ENCODE results near the gene EDRF1. TPM values are rescaled to one million over a fixed set of nuclear protein-coding genes. Genes with fewer than 3 reads are reported as not detected.
"Not testable (repeated sequence)": the region's sequence is repeated elsewhere in the genome, so short reads cannot be mapped to it uniquely, and the experiment has no call there.

The EDRF1 gene
- total RNA-seq, 4 donors from 2014 or later: 7.8 to 22.1 (median 15.8) TPM

GRCh38 chr10:125707541-125708468 is 11.7 kb upstream of the EDRF1 start:
- H3K9me3 ChIP-seq: peaks cover 0 to 7% (median 0%) of the 10 kb centered on the region in 3 donors
- WGBS, 2 donors (ENCODE audit: low coverage in 1 of 2): 44 to 66% methylated on average over 6 of the region's 6 CpGs
- H3K27ac ChIP-seq: no peak overlapping the region
- no peaks in the 10 kb centered on the region for H3K27me3 ChIP-seq
- ATAC-seq: no peak
- peaks cover 0 to 4% of the 10 kb centered on the region in 2 donors for H3K36me3 ChIP-seq
- TF ChIP-seq CTCF (IDR thresholded peaks at IDR 0.05) (no peak), POLR2AphosphoS5 (IDR thresholded peaks at IDR 0.05) (no peak), EP300 (IDR thresholded peaks at IDR 0.05) (no peak), POLR2A (IDR thresholded peaks at IDR 0.05) (no peak)
- H3K4me1 ChIP-seq: peaks cover 0 to 17% (median 0%) of the 10 kb centered on the region in 3 donors
- H3K4me3 ChIP-seq: no peak overlapping the region

GRCh38 chr10:125708971-125709503 is 10.5 kb upstream of the EDRF1 start:
- no peak overlapping the region for H3K4me3 ChIP-seq
- 51 to 70% methylated on average over 5 of the region's 5 CpGs for WGBS, 2 donors (ENCODE audit: low coverage in 1 of 2)
- H3K27me3 ChIP-seq: no peaks in the 10 kb centered on the region
- H3K27ac ChIP-seq: no peak overlapping the region
- H3K36me3 ChIP-seq: peaks cover 0 to 4% of the 10 kb centered on the region in 2 donors
- H3K4me1 ChIP-seq: peaks cover 0 to 17% (median 0%) of the 10 kb centered on the region in 3 donors
- no peak for TF ChIP-seq POLR2AphosphoS5 (IDR thresholded peaks at IDR 0.05)
- TF ChIP-seq CTCF (IDR thresholded peaks at IDR 0.05): no peak
- no peak for TF ChIP-seq POLR2A (IDR thresholded peaks at IDR 0.05)
- TF ChIP-seq EP300 (IDR thresholded peaks at IDR 0.05): no peak
- H3K9me3 ChIP-seq: peaks cover 0 to 7% (median 0%) of the 10 kb centered on the region in 3 donors
- ATAC-seq: no peak

- Histone ChIP-seq H3K9me3 (peaks cover 0 to 7% (median 0%) of the 10 kb centered on the region in 3 donors), H3K36me3 (peaks cover 0 to 4% of the 10 kb centered on the region in 2 donors), H3K4me3 (no peak overlapping the region), H3K27me3 (no peaks in the 10 kb centered on the region), H3K27ac (no peak overlapping the region), H3K4me1 (peaks cover 0 to 17% (median 0%) of the 10 kb centered on the region in 3 donors)
- no peak for ATAC-seq
- TF ChIP-seq POLR2A (IDR thresholded peaks at IDR 0.05) (no peak), POLR2AphosphoS5 (IDR thresholded peaks at IDR 0.05) (no peak), CTCF (IDR thresholded peaks at IDR 0.05) (no peak)
- WGBS, 2 donors (ENCODE audit: low coverage in 1 of 2): 33 to 44% methylated on average over 12 of the region's 12 CpGs
Measured at GRCh38 chr10:125709553-125710474, 9.7 kb upstream of the EDRF1 start.

- Histone ChIP-seq H3K36me3 (peaks cover 0 to 4% of the 10 kb centered on the region in 2 donors), H3K27me3 (no peaks in the 10 kb centered on the region), H3K9me3 (peaks cover 0 to 7% (median 0%) of the 10 kb centered on the region in 3 donors), H3K27ac (no peak overlapping the region), H3K4me3 (no peak overlapping the region), H3K4me1 (peaks cover 0 to 17% (median 0%) of the 10 kb centered on the region in 3 donors)
- no peak for TF ChIP-seq POLR2A (IDR thresholded peaks at IDR 0.05)
- no peak for TF ChIP-seq CTCF (IDR thresholded peaks at IDR 0.05)
- TF ChIP-seq POLR2AphosphoS5 (IDR thresholded peaks at IDR 0.05): no peak
- no peak for TF ChIP-seq EP300 (IDR thresholded peaks at IDR 0.05)
- ATAC-seq: no peak
- 87 to 100% methylated on average over 2 to 3 of the region's 3 CpGs for WGBS, 2 donors (ENCODE audit: low coverage in 1 of 2)
Measured at GRCh38 chr10:125711110-125711750, 8.3 kb upstream of the EDRF1 start.

GRCh38 chr10:125714728-125715127 is 4.8 kb upstream of the EDRF1 start:
- not testable (repeated sequence) for H3K27ac ChIP-seq, H3K27me3 ChIP-seq, H3K4me3 ChIP-seq, H3K9me3 ChIP-seq, ATAC-seq, H3K36me3 ChIP-seq
- H3K4me1 ChIP-seq: peaks cover 0 to 14% (median 2%) of the 10 kb centered on the region in 3 donors
- WGBS, 2 donors (ENCODE audit: low coverage in 1 of 2): 100% methylated on average over 1 to 4 of the region's 4 CpGs

Measured in gastroesophageal sphincter (tissue), 4 donors.